ENCODE measurements around the gene KCNT1. TPM values are rescaled to one million over a fixed set of nuclear protein-coding genes. Genes with fewer than 3 reads are reported as not detected.

KCNT1 gene
- total RNA-seq, 1 donor from 2014 or later: not detected

- Histone ChIP-seq H4K20me1 (ENCODE audit: insufficient read depth, low read length) (no peaks in the 10 kb centered on the region), H2AFZ (ENCODE audit: low read depth, low read length) (no peak overlapping the region), H3K4me2 (ENCODE audit: low read length) (no peak overlapping the region), H3K27ac (ENCODE audit: low read depth, low read length) (no peak overlapping the region), H3K4me3 (ENCODE audit: insufficient read depth, low read depth, low read length) (no peak overlapping the region), H3K36me3 (ENCODE audit: insufficient read depth, low read length) (no peaks in the 10 kb centered on the region), H3K79me2 (ENCODE audit: insufficient read depth, low read length) (no peaks in the 10 kb centered on the region), H3K4me1 (ENCODE audit: insufficient read depth, low read length) (no peaks in the 10 kb centered on the region), H3K9me3 (ENCODE audit: insufficient read depth, low read depth, low read length) (peaks cover 5% of the 10 kb centered on the region), H3K9ac (ENCODE audit: low read length) (no peak overlapping the region), H3K27me3 (ENCODE audit: insufficient read depth, low read length) (no peaks in the 10 kb centered on the region)
- Mint-ChIP-seq H3K4me3 (ENCODE audit: unreplicated experiment) (no peak overlapping the region), H3K27me3 (ENCODE audit: low read depth, unreplicated experiment) (peaks cover 28% of the 10 kb centered on the region), H3K36me3 (ENCODE audit: low read depth, unreplicated experiment) (no peaks in the 10 kb centered on the region), H3K9me3 (ENCODE audit: unreplicated experiment) (peaks cover 2% of the 10 kb centered on the region), H3K27ac (ENCODE audit: unreplicated experiment) (no peak overlapping the region), H3K4me1 (ENCODE audit: low read depth, unreplicated experiment) (no peaks in the 10 kb centered on the region)
- DNase-seq (ENCODE audit: low read depth) (no peak), FAIRE-seq (no peak)
- TF ChIP-seq EZH2 (IDR thresholded peaks at IDR 0.05; ENCODE audit: insufficient read depth, low read length) (no peak), CTCF (IDR thresholded peaks at IDR 0.05; ENCODE audit: insufficient read depth, low read depth, low read length) (no peak)
Measured at GRCh38 chr9:135752281-135753204, 50.6 kb downstream of the KCNT1 start.

- H3K4me1 Mint-ChIP-seq (ENCODE audit: low read depth, unreplicated experiment): no peaks in the 10 kb centered on the region
- H3K9me3 ChIP-seq (ENCODE audit: insufficient read depth, low read depth, low read length): peaks cover 5% of the 10 kb centered on the region
- no peak overlapping the region for H3K4me3 ChIP-seq (ENCODE audit: insufficient read depth, low read depth, low read length)
- H3K27me3 ChIP-seq (ENCODE audit: insufficient read depth, low read length): no peaks in the 10 kb centered on the region
- no peaks in the 10 kb centered on the region for H3K36me3 ChIP-seq (ENCODE audit: insufficient read depth, low read length)
- H4K20me1 ChIP-seq (ENCODE audit: insufficient read depth, low read length): no peaks in the 10 kb centered on the region
- no peak overlapping the region for H3K9ac ChIP-seq (ENCODE audit: low read length)
- no peak overlapping the region for H2AFZ ChIP-seq (ENCODE audit: low read depth, low read length)
- DNase-seq (ENCODE audit: low read depth): no peak
- no peak for FAIRE-seq
- H3K36me3 Mint-ChIP-seq (ENCODE audit: low read depth, unreplicated experiment): no peaks in the 10 kb centered on the region
- H3K27ac Mint-ChIP-seq (ENCODE audit: unreplicated experiment): no peak overlapping the region
- H3K9me3 Mint-ChIP-seq (ENCODE audit: unreplicated experiment): peaks cover 2% of the 10 kb centered on the region
- no peak overlapping the region for H3K27ac ChIP-seq (ENCODE audit: low read depth, low read length)
- H3K4me3 Mint-ChIP-seq (ENCODE audit: unreplicated experiment): no peak overlapping the region
- TF ChIP-seq CTCF (IDR thresholded peaks at IDR 0.05; ENCODE audit: insufficient read depth, low read depth, low read length) (no peak), EZH2 (IDR thresholded peaks at IDR 0.05; ENCODE audit: insufficient read depth, low read length) (no peak)
- H3K4me1 ChIP-seq (ENCODE audit: insufficient read depth, low read length): no peaks in the 10 kb centered on the region
- H3K79me2 ChIP-seq (ENCODE audit: insufficient read depth, low read length): no peaks in the 10 kb centered on the region
- no peak overlapping the region for H3K4me2 ChIP-seq (ENCODE audit: low read length)
- H3K27me3 Mint-ChIP-seq (ENCODE audit: low read depth, unreplicated experiment): peaks cover 27% of the 10 kb centered on the region
Measured at GRCh38 chr9:135753391-135754105, 51.6 kb downstream of the KCNT1 start.
